GM19438 (cell line): ENCODE results near the gene SMYD3.

Experiments
- ATAC-seq: cut with Tn5 transposase; IDR thresholded peaks from one replicate; pipeline ENCODE4 v1.9.1; 2021; ENCODE audit warnings: low read depth; ENCODE audit not compliant: unreplicated experiment

The SMYD3 gene

DNA sequence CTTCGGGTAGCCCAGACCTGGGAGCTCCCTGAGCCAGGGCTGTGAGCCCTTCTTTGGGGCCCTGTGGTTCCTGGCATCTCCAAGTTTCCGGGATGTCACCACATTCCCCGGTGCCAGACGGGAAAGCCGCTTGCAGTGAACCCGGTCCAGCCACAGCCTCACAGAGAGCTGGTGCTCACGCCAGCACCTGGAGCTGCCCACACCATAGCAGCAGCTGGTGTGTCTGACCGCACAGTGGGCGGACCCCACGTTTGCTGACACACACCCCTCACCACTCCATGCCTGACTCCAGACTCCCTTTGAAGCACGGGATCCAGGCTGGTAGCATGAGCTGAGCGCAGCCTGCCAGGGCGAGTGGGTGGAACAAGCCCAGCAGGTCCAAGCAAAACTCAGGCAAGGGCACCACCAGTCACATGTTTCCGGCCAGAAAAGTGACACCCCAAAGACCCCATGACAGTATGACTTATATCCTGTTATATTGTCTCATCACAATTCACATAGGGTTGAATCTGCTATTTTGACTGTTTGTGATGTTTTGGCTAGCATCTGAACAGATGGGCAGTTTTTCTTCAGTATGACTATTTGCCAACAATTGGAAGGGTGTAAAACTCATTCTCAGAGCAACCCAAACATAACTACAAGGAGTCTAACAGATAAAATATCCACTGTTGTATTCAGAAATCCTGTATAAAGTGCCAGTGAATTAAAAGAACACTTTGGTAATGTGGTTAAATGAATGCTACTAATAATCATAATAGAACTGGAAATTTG, 285.4 kb downstream of the SMYD3 start:
- ATAC-seq: no peak

DNA sequence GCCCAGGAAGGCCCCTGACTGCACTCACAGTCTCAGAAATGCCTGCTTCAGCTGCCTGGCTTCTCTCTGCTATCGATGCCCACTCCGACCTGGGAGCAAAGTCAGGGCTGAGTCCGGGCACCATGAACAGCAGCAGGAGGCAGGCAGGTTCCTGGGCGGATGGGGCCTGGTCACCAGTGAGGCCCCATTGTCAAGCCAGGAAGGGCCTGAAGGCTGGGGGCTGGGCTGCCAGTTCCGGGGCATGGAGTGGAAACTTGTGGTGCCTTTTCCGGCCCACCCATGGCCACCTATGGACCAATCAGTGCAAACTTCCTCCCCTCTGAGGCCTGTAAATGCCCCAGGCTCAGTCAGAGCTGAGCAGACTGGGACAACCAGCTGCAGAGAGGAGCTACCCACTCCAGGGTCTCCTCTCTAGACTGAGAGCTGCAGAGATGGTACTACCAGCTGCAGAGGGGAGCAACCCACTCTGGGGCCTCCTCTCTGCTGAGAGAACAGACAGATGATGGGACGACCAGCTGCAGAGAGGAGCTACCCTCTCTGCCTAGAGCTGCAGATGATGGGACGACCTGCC, 286.5 kb downstream of the SMYD3 start:
- ATAC-seq: no peak

DNA sequence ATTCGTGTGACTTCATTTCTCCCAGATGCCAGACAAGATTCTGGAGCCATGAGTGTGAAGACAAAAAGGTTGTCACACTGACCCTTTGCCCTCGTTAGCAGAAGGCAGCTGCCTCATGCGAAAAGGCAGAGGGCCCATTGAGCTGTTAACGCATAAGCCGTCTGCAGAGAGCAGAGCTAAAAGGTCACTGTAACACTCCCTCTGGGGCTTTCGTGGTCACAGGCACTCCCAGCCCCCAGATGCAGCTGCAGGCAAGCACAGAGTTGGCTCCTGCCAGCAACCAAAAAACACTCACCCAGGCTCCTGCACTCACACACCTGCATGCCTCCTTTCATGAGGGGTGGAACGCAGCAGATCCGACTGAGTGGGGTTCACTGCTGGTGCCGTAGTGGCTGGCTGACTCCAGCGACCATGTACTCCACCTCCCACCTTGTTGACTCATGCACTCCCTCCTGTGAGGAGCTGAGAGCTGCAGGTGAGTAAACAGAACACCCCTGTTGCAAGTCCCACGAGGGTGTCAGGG, 287.5 kb downstream of the SMYD3 start:
- peak; percentile 70 for ATAC-seq

DNA sequence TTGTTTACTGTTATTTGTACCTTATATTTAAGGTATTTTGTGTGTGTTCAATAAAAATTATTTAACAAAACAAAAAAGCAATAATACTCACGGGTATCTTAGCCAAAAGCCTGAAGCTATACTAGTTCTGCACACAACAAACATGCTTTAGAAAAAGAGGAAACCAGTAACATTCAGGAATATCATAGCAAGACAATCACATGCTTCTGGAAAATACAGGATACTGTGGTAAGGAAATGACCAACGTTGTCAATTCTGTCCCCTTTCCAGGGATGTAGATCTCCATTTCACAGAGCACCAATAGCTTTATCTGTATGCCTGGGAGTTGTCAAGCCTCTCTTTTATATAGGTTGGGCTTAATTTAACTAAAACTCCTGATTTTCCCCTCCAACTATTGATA, 288.4 kb downstream of the SMYD3 start:
- no peak for ATAC-seq

DNA sequence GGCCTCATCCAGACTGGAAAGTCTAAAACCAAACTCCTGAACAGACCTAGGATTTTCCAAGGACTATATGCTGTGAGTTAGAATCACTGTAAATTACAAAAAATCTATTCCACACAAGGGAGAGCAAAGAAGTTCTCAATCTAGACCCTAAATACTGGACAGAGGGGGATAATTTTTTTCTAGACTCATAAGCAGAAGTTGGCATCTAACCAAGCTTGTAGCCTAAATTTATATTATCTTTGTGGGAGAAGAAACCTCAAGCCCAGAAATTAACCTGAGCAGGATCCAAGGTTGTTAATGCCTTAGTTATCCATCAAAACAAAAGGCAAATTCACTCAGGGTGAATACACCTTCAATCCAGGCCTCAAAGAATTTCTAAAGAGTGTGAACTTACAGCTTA, 290.2 kb downstream of the SMYD3 start:
- ATAC-seq: no peak

DNA sequence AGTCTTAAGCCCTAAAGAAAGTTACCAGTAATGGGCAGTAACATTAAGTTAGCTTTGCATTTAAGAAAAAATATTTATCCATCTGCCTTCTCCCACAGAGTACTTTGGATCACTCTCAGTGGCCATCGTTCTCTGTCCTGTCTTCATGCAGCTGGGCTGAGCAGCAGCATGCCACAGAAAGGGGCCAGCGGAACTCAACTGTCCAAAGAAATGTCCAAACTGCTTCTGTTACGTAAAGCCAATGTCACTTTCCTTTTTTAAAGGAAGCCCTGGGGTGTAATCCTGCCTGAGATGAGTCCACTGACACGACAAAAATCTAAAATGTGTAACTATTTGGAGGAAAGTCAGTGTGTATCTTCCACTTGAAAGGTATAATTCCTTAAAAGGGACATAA, 291.6 kb downstream of the SMYD3 start:
- no peak for ATAC-seq

DNA sequence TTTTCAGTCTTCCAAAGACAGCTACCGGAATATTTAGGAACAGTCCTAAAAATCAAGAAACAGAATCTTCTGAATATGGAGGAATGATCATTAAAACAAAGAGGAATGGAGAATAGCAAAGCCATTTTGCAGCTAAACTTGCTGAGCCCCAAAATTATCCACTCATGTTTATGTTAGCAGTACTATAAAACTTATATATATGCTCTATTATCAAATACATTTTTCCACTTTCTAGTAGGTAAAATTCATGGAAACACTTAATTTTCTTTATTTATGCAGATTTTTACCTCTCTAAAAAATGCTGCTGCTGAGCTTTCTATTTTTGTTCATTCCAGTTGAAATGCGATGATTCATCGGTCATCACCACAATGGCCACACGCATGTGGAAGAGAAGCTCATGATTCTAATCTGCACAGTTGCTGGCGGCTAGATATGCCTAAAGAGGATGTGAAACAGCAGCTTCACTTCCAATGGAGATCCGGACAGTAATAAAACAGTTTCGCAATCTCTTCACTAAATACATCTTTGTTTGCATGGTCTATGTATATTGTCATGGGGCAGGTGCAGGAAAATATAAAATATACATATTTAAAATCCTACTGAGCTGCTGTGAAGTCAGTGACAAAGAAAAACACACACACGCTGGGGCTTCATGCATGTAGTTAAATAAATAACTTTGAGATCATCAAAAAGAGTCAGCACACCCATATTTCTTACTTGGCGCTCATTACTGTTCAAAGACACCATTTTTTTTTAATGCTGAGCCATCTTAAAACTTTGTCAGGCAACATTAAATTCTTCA, 292.2 kb downstream of the SMYD3 start:
- peak; percentile 80 for ATAC-seq

DNA sequence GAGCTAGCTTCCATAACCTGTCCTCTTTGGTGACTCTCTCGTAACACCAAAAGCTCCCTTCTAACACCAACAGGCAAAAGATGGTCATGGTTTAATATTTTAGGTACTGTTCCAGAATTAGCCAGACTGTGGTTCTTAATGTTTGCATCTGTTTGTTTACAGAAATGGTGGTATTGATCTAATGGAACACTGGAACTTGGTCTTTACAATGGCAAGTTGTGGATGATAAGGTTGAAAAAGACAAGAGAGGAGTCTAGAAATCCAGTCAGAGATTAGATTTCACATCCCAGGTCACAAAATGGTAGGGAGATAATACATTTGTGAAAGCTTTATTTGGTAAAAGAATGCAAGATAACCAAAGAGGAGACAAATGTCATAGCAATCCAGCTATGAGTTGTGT, 293.1 kb downstream of the SMYD3 start:
- no peak for ATAC-seq

DNA sequence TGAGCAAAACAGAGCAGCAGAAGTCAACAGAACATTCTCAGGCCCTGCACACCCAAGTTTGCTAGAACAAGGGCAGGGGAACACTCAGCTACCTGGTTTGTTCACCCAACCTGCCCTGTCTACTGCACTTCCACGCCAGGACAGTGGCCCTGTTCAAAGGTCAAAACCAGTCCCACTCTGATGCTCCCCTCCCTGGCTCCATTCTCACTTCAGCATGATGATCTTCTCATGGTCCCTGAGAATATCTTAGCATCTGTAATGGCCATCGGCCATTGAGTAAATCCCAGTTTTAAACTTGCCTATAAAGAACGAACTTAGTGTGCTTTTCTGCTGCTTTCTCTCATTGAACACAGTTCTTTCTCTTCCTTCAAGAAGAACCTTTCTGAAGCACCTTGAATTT, 293.6 kb downstream of the SMYD3 start:
- no peak for ATAC-seq

DNA sequence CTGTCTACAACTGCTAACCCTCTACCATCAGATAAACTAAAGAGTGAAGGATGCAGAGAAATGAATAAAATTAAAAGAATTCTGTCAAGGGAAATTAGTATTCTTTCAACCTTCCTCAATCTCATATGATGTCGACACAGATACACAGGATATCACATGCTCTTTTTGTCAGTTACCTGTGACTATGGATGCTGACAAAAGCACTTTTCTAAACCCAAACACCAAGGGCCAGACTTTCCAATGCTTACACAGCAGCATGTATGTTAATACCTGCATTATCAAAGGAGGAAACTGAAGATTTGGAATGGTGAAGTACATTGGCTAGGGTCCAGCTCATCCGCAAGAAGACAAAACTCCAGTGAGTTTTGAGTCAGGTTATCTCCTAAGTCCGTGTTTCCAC, 294.0 kb downstream of the SMYD3 start:
- no peak for ATAC-seq

DNA sequence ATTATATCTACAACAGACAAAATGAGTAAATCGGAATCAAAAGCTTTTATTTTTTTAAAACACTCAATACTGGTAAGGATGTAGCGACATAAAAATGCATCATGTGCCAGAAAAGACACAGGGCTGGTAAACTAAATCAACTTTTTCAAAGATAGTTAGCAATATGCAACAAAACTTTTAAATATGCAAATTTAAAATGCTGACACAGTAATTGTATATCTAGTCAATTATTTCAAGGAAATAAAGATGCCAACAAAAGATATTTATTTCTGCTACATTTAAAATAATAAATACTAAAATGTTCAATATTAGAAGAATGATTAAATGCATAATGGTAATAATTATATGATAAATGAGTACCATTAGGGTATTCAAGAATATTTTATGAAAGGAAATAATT, 295.1 kb downstream of the SMYD3 start:
- no peak for ATAC-seq

DNA sequence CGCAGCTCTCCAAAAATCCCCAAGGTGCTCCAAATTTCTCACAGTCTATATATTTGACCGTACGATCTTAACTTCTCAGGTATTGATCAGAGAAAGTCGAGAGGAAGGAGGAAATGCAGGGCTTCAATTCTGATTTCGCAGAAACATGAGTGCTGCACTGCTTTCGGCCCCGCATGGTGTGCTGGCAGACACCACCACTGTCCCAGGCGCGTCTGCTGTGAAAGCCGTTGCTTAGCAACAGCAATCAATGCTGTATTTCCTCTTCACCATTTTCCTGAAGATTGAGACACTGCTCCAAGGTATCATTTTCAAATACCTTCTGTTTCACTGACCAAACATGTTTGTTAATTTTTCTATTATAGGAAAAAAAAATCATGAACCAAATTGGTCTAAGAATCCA, 296.3 kb downstream of the SMYD3 start:
- ATAC-seq: no peak

DNA sequence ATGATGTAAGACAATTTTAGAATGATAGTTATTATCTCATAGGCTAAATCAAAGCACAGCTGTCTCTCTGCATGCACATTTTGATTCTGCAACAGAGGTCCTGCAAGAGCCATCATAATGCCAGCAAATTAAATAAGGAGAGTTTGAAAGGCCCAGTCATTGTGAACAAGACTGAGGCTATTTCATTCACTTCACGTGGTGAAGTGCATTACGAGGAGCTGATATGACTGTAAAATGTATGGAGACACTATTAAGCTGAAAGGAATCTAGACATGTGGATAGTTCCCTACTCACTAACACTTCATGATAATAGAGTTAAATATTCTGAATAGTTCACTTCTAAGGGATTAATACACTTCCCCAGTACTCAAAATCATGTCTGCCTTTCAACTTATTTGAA, 299.0 kb downstream of the SMYD3 start:
- ATAC-seq: no peak

DNA sequence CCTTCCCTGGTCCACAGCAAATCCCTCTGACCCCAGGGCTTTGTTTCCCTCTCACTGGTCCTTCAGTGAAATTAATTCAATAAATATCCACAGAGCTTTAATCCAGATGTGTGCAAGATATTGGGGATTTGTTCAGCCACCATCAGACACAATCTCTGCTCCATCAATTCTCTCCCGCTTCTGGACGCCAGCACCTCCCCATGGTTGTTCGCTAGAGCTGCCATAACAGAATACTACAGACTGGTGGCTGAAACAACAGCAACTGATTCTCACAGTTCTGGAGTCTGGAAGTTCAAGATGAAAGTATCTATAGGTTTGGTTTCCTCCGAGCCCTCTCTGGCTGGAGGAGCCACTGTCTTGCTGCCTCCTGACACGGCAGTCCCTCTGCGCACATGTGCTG, 303.9 kb downstream of the SMYD3 start:
- no peak for ATAC-seq

DNA sequence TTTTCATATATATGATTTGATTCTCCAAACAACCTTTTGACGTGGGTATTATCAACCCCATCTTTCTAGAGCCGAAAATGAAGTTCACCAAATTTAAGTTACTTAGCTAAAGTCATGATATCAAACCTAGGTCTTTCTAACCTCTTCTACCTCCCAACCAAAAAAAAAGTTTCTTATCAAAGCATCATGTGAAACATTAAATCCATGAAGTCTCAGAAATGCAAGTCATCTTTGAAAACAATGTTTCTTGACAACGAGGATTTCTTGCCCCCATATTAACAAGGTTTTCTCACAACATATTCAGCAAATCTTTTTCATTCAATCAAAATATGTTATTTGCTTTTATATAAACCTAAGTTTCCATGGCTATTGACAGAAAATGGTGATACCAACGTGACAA, 306.3 kb downstream of the SMYD3 start:
- ATAC-seq: no peak

DNA sequence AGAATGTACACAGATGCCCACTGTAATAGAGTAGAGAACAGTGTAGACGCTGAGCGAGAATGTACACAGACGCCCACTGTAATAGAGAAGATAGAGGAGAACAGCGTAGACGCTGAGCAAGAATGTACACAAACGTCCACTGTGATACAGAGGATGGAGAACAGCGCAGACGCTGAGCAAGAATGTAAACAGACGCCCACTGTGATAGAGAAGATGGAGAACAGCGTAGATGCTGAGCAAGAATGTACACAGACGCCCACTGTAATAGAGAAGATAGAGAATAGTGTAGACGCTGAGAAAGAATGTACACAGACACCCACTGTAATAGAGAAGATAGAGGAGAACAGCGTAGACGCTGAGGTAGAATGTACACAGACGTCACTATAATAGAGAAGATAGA, 306.9 kb downstream of the SMYD3 start:
- no peak for ATAC-seq

DNA sequence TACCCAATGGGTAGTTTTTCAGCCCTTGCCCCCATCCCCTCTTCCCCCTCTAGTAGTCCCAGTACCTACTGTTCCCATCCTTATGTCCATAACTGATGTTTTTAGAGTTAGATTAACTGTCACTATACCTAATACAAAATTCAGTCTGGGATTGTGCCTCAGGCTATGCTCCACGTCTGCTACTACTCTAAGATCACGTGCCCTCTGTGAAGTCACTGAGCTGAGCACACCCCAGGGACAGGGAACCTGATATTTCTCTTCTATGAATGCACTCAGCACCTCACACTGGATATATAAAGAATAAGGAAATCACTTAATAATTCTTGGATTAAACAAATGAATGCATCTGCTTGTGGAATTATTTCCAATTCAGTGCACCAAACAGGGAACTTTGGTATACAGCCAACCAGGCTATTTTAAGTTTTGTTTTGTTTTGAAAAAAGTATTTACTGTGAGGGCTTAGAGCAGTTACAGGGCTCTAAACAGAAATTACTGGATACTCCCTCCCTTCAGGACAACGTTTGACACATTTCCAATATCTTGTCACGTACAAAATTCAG, 307.9 kb downstream of the SMYD3 start:
- ATAC-seq: no peak

DNA sequence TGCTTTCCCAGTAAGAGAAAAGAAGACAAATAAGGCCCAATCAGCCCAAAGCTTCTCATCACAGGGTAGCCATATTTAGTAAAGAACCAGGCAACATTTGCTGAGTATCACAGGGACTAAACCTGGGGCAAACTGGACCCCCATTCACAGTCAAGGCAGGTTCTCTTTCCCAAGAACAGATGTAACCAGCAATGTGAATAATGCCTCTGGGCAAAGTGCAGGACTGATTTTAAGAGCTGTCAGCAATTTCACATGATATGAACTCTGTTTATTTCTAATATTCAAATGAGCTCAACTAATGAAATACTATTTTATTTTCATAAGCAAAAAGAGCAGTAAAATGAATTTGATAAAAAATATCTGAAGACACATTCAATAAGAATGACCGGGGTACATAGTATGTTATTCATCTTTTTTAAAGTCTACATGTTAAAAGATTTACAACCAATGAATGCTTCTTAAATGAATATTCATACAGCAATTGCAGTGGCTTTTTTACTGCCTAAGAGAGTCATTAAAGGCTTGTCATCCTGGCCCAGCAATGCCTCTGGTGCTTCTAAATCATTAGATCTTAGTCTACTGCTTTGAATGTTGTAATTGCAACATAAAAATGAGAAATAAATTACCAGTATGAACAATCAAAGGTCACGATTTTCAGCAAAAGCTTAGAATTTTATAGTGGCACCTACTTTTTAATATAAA, 308.8 kb downstream of the SMYD3 start:
- no peak for ATAC-seq

DNA sequence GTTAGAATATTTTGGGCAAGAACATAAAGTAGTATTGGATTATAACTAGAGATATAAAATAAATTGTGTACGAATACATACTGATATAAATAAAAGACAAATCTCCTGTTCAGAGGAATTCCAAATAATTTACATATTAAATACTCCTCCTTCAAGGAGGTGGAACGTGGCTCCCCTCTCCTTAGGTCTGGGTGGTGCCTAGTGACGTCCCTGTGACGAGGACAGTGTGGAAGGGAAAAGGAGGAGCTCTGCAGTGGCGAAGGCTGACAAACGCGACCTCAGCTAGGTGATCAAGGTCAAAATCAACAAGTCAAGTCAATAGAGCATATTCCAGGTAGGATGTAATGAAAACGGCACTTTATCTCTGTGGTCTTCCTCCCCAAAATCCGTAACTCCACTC, 310.0 kb downstream of the SMYD3 start:
- no peak for ATAC-seq

DNA sequence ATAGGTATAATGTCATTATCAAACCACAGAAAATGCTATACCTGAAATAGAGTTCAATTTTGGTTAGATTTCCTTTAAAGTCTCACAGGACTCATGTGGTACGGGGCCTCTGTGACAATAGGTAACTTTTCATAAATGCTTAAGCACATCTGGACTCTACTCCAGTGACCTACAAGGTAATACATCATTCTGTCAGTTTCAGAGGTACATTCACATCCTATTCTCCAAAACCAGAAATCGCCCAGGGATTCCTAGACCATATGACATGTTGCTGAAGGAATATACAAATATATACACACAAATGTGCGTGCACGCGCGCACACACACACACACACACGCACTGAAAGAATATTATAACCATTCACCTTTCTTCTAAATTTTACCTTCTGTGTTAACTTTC, 311.8 kb downstream of the SMYD3 start:
- ATAC-seq: no peak

DNA sequence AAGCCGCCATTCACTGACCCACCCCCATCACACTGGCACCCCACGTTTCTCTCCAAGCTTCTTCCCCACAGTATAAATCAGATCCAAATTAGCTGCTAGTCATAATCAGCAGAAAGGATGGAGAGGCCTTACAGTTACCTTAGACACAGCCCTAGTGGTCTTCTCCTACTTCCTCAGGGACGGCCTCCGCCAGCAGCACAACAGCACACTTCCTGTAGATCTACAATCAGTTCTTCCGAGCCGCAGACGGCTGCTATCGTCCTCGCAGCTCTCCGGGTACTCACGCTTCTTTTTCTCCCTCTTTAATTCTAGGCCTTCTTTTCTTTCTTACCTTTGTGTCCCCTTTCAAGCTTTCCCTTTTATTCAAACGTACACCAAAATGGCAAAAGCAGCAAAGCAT, 313.5 kb downstream of the SMYD3 start:
- no peak for ATAC-seq
